CD8-positive, alpha-beta memory T cell (primary cell): Measurements from ENCODE around the gene SNTG2. TPM values are rescaled to one million over a fixed set of nuclear protein-coding genes. Genes with fewer than 3 reads are reported as not detected.

Source experiments
- CTCF ChIA-PET: fragments of 350-600 bp; sonication (Branson Sonifier 250); formaldehyde crosslinking; loops from one replicate; lab custom pipeline; 2021; ENCODE audit warnings: antibody characterized with exemption; lab: Charles Lee
- POLR2A ChIA-PET: fragments of 350-600 bp; sonication (Branson Sonifier 250); formaldehyde crosslinking; loops from one replicate; lab custom pipeline; 2021; ENCODE audit warnings: antibody characterized with exemption; lab: Charles Lee
- DNase-seq, 5 donors: peaks; one replicate each; pipeline versions ENCODE4 v3.0.0 to v3.0.0-alpha.2; 2020 to 2022; ENCODE audit warnings: mixed read lengths in 1 of 5
- H3K27ac ChIP-seq: one replicate; pipeline ENCODE4 v1.7.0; 2013; ENCODE audit warnings: low read depth, mild to moderate bottlenecking, low read length, moderate library complexity
- H3K27me3 ChIP-seq: 2 replicates; pipeline ENCODE4 v1.7.0; 2013; ENCODE audit warnings: low read length, mild to moderate bottlenecking; ENCODE audit not compliant: insufficient read depth, poor library complexity, severe bottlenecking
- H3K36me3 ChIP-seq: 2 replicates; pipeline ENCODE4 v1.7.0; 2013; ENCODE audit warnings: mild to moderate bottlenecking, low read length, moderate library complexity; ENCODE audit not compliant: insufficient read depth
- H3K4me1 ChIP-seq: 2 replicates; pipeline ENCODE4 v1.7.0; 2013; ENCODE audit warnings: mild to moderate bottlenecking, low read length, moderate library complexity; ENCODE audit not compliant: insufficient read depth
- H3K4me3 ChIP-seq: 2 replicates; pipeline ENCODE4 v1.7.0; 2013; ENCODE audit warnings: mild to moderate bottlenecking, low read length
- H3K9me3 ChIP-seq: 2 replicates; pipeline ENCODE4 v1.7.0; 2013; ENCODE audit warnings: mild to moderate bottlenecking, low read length
- H3K27ac Mint-ChIP-seq, 8 donors: one replicate each; pipeline ENCODE4 v1.8.0; 2020 to 2021; ENCODE audit warnings: mixed read lengths in 8 of 8, mild to moderate bottlenecking in 6 of 8, inconsistent platforms in 3 of 8, moderate library complexity in 3 of 8
- H3K27me3 Mint-ChIP-seq, 2 donors: one replicate each; pipeline ENCODE4 v1.8.0; 2020 to 2021; ENCODE audit warnings: mixed read lengths in 2 of 2, mild to moderate bottlenecking in 1 of 2, moderate library complexity in 1 of 2
- H3K36me3 Mint-ChIP-seq, 3 donors: one replicate each; pipeline ENCODE4 v1.8.0; 2020 to 2021; ENCODE audit warnings: mixed read lengths in 3 of 3, inconsistent platforms in 1 of 3, mild to moderate bottlenecking in 1 of 3
- H3K4me1 Mint-ChIP-seq, 3 donors: one replicate each; pipeline ENCODE4 v1.8.0; 2020 to 2021; ENCODE audit warnings: mixed read lengths in 3 of 3, inconsistent platforms in 1 of 3, mild to moderate bottlenecking in 1 of 3
- H3K4me3 Mint-ChIP-seq, 7 donors: one replicate each; pipeline ENCODE4 v1.8.0; 2020 to 2021; ENCODE audit warnings: mixed read lengths in 7 of 7, mild to moderate bottlenecking in 6 of 7, moderate library complexity in 4 of 7, inconsistent platforms in 2 of 7
- H3K9me3 Mint-ChIP-seq, 5 donors: one replicate each; pipeline ENCODE4 v1.8.0; 2020 to 2022; ENCODE audit warnings: mixed read lengths in 5 of 5, mild to moderate bottlenecking in 3 of 5, moderate library complexity in 2 of 5, inconsistent platforms in 1 of 5
- polyA plus RNA-seq: library from polyadenylated mRNA; unstranded; fragments of 300-500 nt; fragmentation: Illumina TruSeq; gene quantifications from one replicate; pipeline ENCODE4 v1.2.3, GENCODE V29; 2021
- total RNA-seq, 2 experiments: library from RNA; stranded (reverse); gene quantifications; one replicate each; pipeline ENCODE4 v1.2.3, GENCODE V29; 2021

The SNTG2 gene
- total and polyA plus RNA-seq, 3 experiments from 2014 or later, result 0.30 to 1.7 (median 1.3) TPM

DNA sequence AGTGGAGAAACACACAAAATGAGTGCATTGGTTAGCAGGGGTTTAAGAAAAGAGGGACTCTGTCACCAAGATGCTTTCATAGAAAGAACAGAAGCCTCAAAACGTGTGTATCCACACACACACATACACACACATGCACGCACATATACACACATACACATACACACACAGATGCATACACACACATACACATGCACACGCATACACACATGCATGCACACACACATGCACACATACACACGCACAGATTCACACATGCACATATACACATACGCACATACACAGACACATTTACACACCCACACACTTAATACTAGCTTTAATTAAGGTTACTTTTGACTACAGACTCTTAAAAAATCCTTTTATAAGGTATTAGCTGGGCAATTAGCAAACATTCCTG, 378.0 kb downstream of the SNTG2 start:
- H3K9me3 Mint-ChIP-seq, result peaks cover 0 to 3% (median 0%) of the 10 kb centered on the region in 5 donors
- no peaks in the 10 kb centered on the region for H3K9me3 ChIP-seq
- ChIA-PET CTCF (no interaction called here), POLR2A (no interaction called here)
- H3K27ac Mint-ChIP-seq, result no peak overlapping the region
- no peak for DNase-seq
- H3K27ac ChIP-seq, result no peak overlapping the region
- H3K4me1 Mint-ChIP-seq, result no peaks in the 10 kb centered on the region
- peaks cover 0 to 5% (median 1%) of the 10 kb centered on the region in 3 donors for H3K36me3 Mint-ChIP-seq
- H3K4me1 ChIP-seq, result no peaks in the 10 kb centered on the region
- H3K4me3 ChIP-seq, result no peak overlapping the region
- H3K27me3 Mint-ChIP-seq, result peaks cover 0 to 3% of the 10 kb centered on the region in 2 donors
- no peaks in the 10 kb centered on the region for H3K36me3 ChIP-seq
- no peaks in the 10 kb centered on the region for H3K27me3 ChIP-seq
- no peak overlapping the region for H3K4me3 Mint-ChIP-seq

DNA sequence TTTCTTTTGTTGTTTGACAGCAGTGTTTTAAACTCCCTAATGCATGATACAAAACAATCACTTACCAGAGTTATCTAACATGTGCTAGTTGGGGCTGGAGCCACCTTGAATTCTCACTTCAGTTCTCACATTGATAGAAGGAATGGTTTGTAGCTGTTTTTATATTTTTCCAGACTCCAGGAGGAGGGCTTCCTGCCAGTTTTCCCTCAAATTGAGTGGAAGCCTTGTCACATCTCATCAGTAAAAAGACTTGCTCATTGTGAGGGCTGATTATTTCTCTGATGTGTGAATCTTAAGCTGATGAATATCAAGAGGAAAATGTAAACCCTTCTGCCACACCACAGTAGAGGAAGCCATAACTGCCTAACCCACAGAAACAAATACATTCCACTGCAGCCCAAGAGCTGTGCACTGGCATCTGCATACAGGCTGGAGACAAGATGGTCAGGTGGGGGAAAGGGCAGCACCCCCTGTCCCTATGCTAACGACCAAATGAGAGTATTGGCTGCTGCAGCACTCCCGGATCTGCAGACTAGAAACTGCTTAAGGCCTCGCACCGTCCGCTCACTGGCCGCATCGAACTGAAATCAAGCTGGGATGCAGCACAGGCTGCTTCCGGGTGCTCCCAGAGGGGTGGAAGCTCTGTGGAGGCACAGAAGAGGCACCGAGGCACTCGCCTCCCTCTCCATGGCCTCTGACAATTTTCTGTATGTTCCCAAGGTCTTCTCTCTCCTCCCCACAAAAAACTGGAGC, 388.9 kb downstream of the SNTG2 start:
- POLR2A ChIA-PET, result no interaction called here
- no peaks in the 10 kb centered on the region for H3K27me3 ChIP-seq
- H3K4me3 ChIP-seq, result no peak overlapping the region
- no peak overlapping the region for H3K27ac ChIP-seq
- Mint-ChIP-seq H3K9me3 (no peaks in the 10 kb centered on the region), H3K4me3 (no peak overlapping the region), H3K4me1 (no peaks in the 10 kb centered on the region), H3K36me3 (no peaks in the 10 kb centered on the region), H3K27ac (no peak overlapping the region), H3K27me3 (no peaks in the 10 kb centered on the region)
- no peaks in the 10 kb centered on the region for H3K4me1 ChIP-seq
- no peaks in the 10 kb centered on the region for H3K36me3 ChIP-seq
- DNase-seq, result no peak
- H3K9me3 ChIP-seq, result no peaks in the 10 kb centered on the region
- CTCF ChIA-PET, result no interaction called here

DNA sequence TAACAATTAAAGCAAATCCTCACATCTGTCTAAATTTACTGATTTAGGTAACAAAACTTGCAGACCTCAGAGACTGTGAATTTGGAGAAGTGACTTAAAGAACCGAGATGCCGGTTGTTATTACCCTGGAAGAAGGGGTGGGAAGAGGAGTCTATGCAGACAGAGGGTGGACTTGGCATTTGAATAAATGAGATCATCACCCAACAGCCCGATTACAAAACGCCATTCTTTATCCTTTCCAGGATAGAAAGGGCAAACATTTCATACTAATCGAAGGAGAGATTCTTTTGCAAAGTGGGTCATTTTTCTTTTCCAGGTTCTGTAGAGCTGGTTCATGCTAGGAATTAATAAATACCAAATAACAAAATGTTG, 389.5 kb downstream of the SNTG2 start:
- no peaks in the 10 kb centered on the region for H3K27me3 Mint-ChIP-seq
- H3K36me3 Mint-ChIP-seq, result no peaks in the 10 kb centered on the region
- H3K27me3 ChIP-seq, result no peaks in the 10 kb centered on the region
- no peak overlapping the region for H3K27ac Mint-ChIP-seq
- ChIA-PET CTCF (no interaction called here), POLR2A (no interaction called here)
- no peak for DNase-seq
- H3K4me3 ChIP-seq, result no peak overlapping the region
- H3K4me1 ChIP-seq, result no peaks in the 10 kb centered on the region
- no peak overlapping the region for H3K27ac ChIP-seq
- no peaks in the 10 kb centered on the region for H3K4me1 Mint-ChIP-seq
- no peaks in the 10 kb centered on the region for H3K9me3 Mint-ChIP-seq
- H3K36me3 ChIP-seq, result no peaks in the 10 kb centered on the region
- H3K4me3 Mint-ChIP-seq, result no peak overlapping the region
- no peaks in the 10 kb centered on the region for H3K9me3 ChIP-seq

DNA sequence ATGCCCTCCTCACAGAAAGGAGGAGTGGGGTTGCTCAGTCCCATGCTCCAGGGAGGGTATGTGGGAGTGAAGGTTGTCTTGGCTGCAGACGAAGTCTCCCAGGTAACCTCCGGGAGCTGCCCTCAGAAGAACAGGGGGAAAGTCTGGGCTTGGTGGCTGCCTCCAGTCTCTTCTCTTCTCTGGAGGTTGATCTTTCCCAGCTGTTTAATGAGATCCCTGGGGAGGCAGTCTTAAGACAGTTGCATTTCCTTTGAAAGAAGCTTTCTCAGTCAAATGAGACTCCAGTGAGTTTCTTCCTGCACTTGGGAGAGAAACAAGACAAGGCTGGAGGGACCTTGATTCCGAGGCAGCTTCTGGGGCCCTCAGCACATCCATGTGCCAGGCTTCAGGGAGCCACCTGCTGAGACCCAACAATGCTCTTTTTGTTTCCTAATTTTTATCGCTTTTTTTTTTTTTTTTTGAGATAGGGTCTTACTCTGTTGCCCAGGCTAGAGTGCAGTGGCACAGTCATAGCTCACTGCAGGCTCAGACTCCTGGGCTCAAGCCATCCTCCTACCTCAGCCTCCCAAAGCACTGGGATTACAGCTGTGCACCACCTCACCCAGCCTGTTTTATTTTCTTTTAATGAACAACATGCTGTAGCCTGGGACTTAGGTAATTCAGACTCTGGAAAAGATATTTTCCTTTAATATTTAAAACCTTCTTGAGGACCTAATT, 390.9 kb downstream of the SNTG2 start:
- H3K9me3 ChIP-seq, result no peaks in the 10 kb centered on the region
- H3K4me1 ChIP-seq, result no peaks in the 10 kb centered on the region
- H3K27me3 ChIP-seq, result no peaks in the 10 kb centered on the region
- H3K27me3 Mint-ChIP-seq, result peaks cover 0 to under 1% of the 10 kb centered on the region in 2 donors
- peaks cover 0 to 2% (median 0%) of the 10 kb centered on the region in 5 donors for H3K9me3 Mint-ChIP-seq
- no peak for DNase-seq
- POLR2A ChIA-PET, result no interaction called here
- no peak overlapping the region for H3K4me3 Mint-ChIP-seq
- no peaks in the 10 kb centered on the region for H3K36me3 Mint-ChIP-seq
- H3K27ac ChIP-seq, result no peak overlapping the region
- no peak overlapping the region for H3K27ac Mint-ChIP-seq
- H3K36me3 ChIP-seq, result no peaks in the 10 kb centered on the region
- CTCF ChIA-PET, result no interaction called here
- no peaks in the 10 kb centered on the region for H3K4me1 Mint-ChIP-seq
- no peak overlapping the region for H3K4me3 ChIP-seq

DNA sequence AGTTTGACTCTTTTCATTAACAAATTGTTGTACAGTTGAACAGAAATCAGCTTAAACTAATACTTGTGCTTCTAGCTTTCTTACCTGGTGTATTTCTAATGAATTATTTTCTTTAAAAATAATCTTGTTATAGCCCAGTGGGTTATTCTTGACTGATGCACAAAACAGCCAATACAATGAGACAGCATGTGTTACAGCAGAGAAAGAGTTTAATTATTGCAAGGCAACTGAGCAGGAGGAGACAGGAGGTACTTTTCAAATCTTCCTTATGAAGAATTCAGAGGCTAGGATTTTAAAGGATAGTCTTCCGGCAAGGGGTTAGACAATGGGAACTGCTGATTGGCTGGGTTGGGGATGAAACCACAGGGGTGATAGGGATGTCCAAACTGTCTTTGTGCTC, 398.1 kb downstream of the SNTG2 start:
- Mint-ChIP-seq H3K4me1 (no peaks in the 10 kb centered on the region), H3K9me3 (peaks cover 11 to 20% (median 15%) of the 10 kb centered on the region in 5 donors), H3K36me3 (no peaks in the 10 kb centered on the region), H3K4me3 (no peak overlapping the region), H3K27me3 (peaks cover 0 to 3% of the 10 kb centered on the region in 2 donors), H3K27ac (no peak overlapping the region)
- Histone ChIP-seq H3K27ac (no peak overlapping the region), H3K9me3 (no peaks in the 10 kb centered on the region), H3K36me3 (no peaks in the 10 kb centered on the region), H3K27me3 (no peaks in the 10 kb centered on the region), H3K4me3 (no peak overlapping the region), H3K4me1 (no peaks in the 10 kb centered on the region)
- ChIA-PET CTCF (no interaction called here), POLR2A (no interaction called here)
- no peak for DNase-seq

DNA sequence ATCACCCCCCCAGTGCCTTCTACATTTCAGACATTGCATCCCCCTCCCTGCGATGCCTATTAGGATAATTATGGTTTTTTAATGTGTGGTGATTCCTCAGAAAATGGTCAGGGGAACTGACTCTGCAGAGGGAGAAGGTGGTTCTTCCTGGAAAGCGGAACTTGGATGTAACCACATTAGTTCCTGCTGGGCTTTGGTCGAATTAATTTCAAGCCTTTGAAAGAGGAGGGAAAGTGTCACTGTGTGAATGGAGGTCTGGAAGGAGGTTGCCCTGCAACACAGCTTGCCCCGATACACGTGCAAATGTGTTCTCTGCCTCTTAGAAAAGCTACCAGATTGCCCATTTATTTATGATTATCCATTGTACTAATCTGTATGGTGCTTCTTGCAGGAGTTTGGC, 399.5 kb downstream of the SNTG2 start:
- Histone ChIP-seq H3K27ac (no peak overlapping the region), H3K9me3 (no peaks in the 10 kb centered on the region), H3K27me3 (no peaks in the 10 kb centered on the region), H3K36me3 (no peaks in the 10 kb centered on the region), H3K4me3 (no peak overlapping the region), H3K4me1 (no peaks in the 10 kb centered on the region)
- no peaks in the 10 kb centered on the region for H3K4me1 Mint-ChIP-seq
- DNase-seq, result no peak
- peaks cover 11 to 20% (median 15%) of the 10 kb centered on the region in 5 donors for H3K9me3 Mint-ChIP-seq
- POLR2A ChIA-PET, result no interaction called here
- H3K27ac Mint-ChIP-seq, result no peak overlapping the region
- no peak overlapping the region for H3K4me3 Mint-ChIP-seq
- H3K27me3 Mint-ChIP-seq, result peaks cover 0 to 3% of the 10 kb centered on the region in 2 donors
- H3K36me3 Mint-ChIP-seq, result no peaks in the 10 kb centered on the region
- CTCF ChIA-PET, result no interaction called here

DNA sequence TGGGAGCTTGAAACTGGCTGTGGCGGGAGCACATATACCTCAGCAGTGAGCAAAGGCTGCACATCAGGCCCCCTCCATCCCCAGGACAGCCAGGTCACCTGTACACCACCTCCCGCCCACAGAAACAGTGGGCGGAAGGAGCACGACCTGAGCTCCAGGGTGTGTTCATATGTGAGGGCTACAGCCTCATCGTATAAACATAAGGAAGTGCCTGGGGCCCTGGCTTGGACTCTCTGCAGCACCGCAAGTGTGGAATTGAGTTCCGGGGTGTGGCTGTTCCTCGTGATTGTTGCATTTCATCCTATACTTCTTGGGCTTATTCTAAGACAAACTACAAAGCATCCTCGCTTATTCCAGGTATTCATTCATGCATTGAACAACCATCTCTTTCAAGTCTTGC, 402.5 kb downstream of the SNTG2 start:
- Histone ChIP-seq H3K9me3 (no peaks in the 10 kb centered on the region), H3K27ac (no peak overlapping the region), H3K27me3 (no peaks in the 10 kb centered on the region), H3K36me3 (no peaks in the 10 kb centered on the region), H3K4me1 (no peaks in the 10 kb centered on the region), H3K4me3 (no peak overlapping the region)
- Mint-ChIP-seq H3K4me3 (no peak overlapping the region), H3K27me3 (peaks cover 0 to 1% of the 10 kb centered on the region in 2 donors), H3K4me1 (no peaks in the 10 kb centered on the region), H3K36me3 (no peaks in the 10 kb centered on the region), H3K9me3 (peaks cover 9 to 15% (median 10%) of the 10 kb centered on the region in 5 donors), H3K27ac (no peak overlapping the region)
- DNase-seq, result no peak
- ChIA-PET POLR2A (no interaction called here), CTCF (no interaction called here)

DNA sequence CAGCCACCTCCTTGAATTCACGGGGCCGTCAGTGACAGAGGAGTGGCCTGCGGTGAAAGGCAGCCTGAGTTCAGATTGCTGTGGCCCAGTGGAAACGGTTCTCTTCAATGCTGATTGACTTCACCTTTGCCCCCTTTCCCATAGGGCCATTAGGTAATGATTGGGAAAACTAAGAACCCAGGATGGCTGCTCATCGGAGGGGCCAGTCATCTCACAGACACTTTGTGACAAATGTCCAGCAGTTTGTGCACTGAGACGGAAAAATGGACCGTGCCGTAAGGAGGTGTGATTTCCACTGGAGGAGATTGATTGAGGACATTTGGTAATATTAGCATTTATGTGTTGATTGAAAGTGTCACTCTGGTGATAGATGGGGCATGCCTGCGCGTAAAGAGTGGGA, 402.9 kb downstream of the SNTG2 start:
- ChIA-PET CTCF (no interaction called here), POLR2A (no interaction called here)
- Histone ChIP-seq H3K27me3 (no peaks in the 10 kb centered on the region), H3K4me1 (no peaks in the 10 kb centered on the region), H3K27ac (no peak overlapping the region), H3K4me3 (no peak overlapping the region), H3K36me3 (no peaks in the 10 kb centered on the region), H3K9me3 (no peaks in the 10 kb centered on the region)
- no peak overlapping the region for H3K27ac Mint-ChIP-seq
- H3K4me1 Mint-ChIP-seq, result no peaks in the 10 kb centered on the region
- H3K4me3 Mint-ChIP-seq, result no peak overlapping the region
- H3K9me3 Mint-ChIP-seq, result peaks cover 5 to 11% (median 6%) of the 10 kb centered on the region in 5 donors
- no peak for DNase-seq
- H3K36me3 Mint-ChIP-seq, result no peaks in the 10 kb centered on the region
- H3K27me3 Mint-ChIP-seq, result peaks cover 0 to 1% of the 10 kb centered on the region in 2 donors
